Measurements from ENCODE around the gene CREBBP.

The CREBBP gene

GRCh38 chr16:3879258-3879886 is 1.1 kb downstream of the CREBBP start:
- DNase-seq, result no peak

GRCh38 chr16:3878610-3879009 is 1.9 kb downstream of the CREBBP start:
- no peak for DNase-seq

GRCh38 chr16:3876695-3877094 is 3.8 kb downstream of the CREBBP start:
- DNase-seq, result no peak

- no peak for DNase-seq
These were observed 4.4 kb downstream of the CREBBP start for GRCh38 chr16:3876160-3876559.

- no peak for DNase-seq
These were observed 5.5 kb downstream of the CREBBP start for GRCh38 chr16:3874794-3875692.

GRCh38 chr16:3874242-3874641 is 6.3 kb downstream of the CREBBP start:
- DNase-seq, result no peak

GRCh38 chr16:3873482-3874173 is 6.9 kb downstream of the CREBBP start:
- DNase-seq, result no peak

GRCh38 chr16:3872216-3872895 is 8.2 kb downstream of the CREBBP start:
- DNase-seq, result no peak

- DNase-seq, result no peak
These were observed 11.5 kb downstream of the CREBBP start for GRCh38 chr16:3868967-3869366.

- no peak for DNase-seq
These were observed 12.0 kb downstream of the CREBBP start for GRCh38 chr16:3868556-3868955.

- DNase-seq, result no peak
These were observed 13.6 kb downstream of the CREBBP start for GRCh38 chr16:3866703-3867431.

GRCh38 chr16:3865241-3865640 is 15.3 kb downstream of the CREBBP start:
- no peak for DNase-seq

GRCh38 chr16:3864562-3864961 is 16.0 kb downstream of the CREBBP start:
- DNase-seq, result no peak

GRCh38 chr16:3863587-3863986 is 16.9 kb downstream of the CREBBP start:
- no peak for DNase-seq

- no peak for DNase-seq
These were observed 18.6 kb downstream of the CREBBP start for GRCh38 chr16:3861808-3862451.

GRCh38 chr16:3859889-3860288 is 20.6 kb downstream of the CREBBP start:
- no peak for DNase-seq

GRCh38 chr16:3858801-3859200 is 21.7 kb downstream of the CREBBP start:
- DNase-seq, result no peak

GRCh38 chr16:3857189-3858043 is 23.1 kb downstream of the CREBBP start:
- no peak for DNase-seq

- no peak for DNase-seq
These were observed 24.0 kb downstream of the CREBBP start for GRCh38 chr16:3856367-3857141.
